EH (cell line): ENCODE results near the gene CNTFR.
A peak's percentile ranks its signal among the peaks of the same experiment; 100 is the strongest.
"Not testable (repeated sequence)": the region's sequence is repeated elsewhere in the genome, so short reads cannot be mapped to it uniquely, and the experiment has no call there.

ENCODE experiments used
- DNase-seq: peaks from one replicate; pipeline ENCODE4 v3.0.0-alpha.2; 2015; ENCODE audit warnings: low read depth

Gene CNTFR

GRCh38 chr9:34589636-34590380 is at the start of gene CNTFR:
TSS of gene CNTFR (minus strand) at chr9:34589724. CDS start at chr9:34568981, 20,743 bp downstream.
- DNase-seq, result peak; percentile 12

- not testable (repeated sequence) for DNase-seq
These were observed 49.8 kb upstream of the CNTFR start for GRCh38 chr9:34639322-34639721.

GRCh38 chr9:34638138-34638445 is 48.6 kb upstream of the CNTFR start:
- DNase-seq, result no peak

GRCh38 chr9:34637356-34638137 is 48.0 kb upstream of the CNTFR start, which contains the start of gene SIGMAR1:
TSS of gene SIGMAR1 (minus strand) at chr9:34637787. CDS start at chr9:34637697, 90 bp downstream.
- peak; percentile 88 for DNase-seq

- DNase-seq, result peak; percentile 59
These were observed 47.3 kb upstream of the CNTFR start for GRCh38 chr9:34636791-34637355.

GRCh38 chr9:34635556-34635955 is 46.0 kb upstream of the CNTFR start:
- DNase-seq, result no peak

GRCh38 chr9:34634551-34635248 is 45.2 kb upstream of the CNTFR start:
- no peak for DNase-seq

- DNase-seq, result peak; percentile 73
These were observed 44.5 kb upstream of the CNTFR start for GRCh38 chr9:34633851-34634550.

GRCh38 chr9:34633166-34633565 is 43.6 kb upstream of the CNTFR start:
- DNase-seq, result no peak

- DNase-seq, result no peak
These were observed 41.1 kb upstream of the CNTFR start for GRCh38 chr9:34630402-34631154.

- DNase-seq, result no peak
These were observed 39.9 kb upstream of the CNTFR start for GRCh38 chr9:34629491-34629808.

GRCh38 chr9:34628656-34629490 is 39.3 kb upstream of the CNTFR start, which contains the start of gene ARID3C:
TSS of gene ARID3C (minus strand) at chr9:34629066. CDS start at chr9:34628014, 1,052 bp downstream.
- DNase-seq, result no peak

GRCh38 chr9:34627716-34628655 is 38.5 kb upstream of the CNTFR start:
- no peak for DNase-seq

GRCh38 chr9:34625186-34625486 is 35.6 kb upstream of the CNTFR start:
- DNase-seq, result no peak

- DNase-seq, result no peak
These were observed 35.1 kb upstream of the CNTFR start for GRCh38 chr9:34624475-34625185.

- no peak for DNase-seq
These were observed 34.1 kb upstream of the CNTFR start for GRCh38 chr9:34623374-34624235.
